ENCODE measurements around the gene SNCAIP. TPM values are rescaled to one million over a fixed set of nuclear protein-coding genes. Genes with fewer than 3 reads are reported as not detected.

Gene SNCAIP
- total RNA-seq, 1 experiment from 2014 or later = 0.16 TPM

GRCh38 chr5:122420537-122421236, 108.7 kb downstream of the SNCAIP start:
- H3K27me3 ChIP-seq (replicated peaks) = 0 out of 2 replicates have a peak, but pooled peaks cover 2% of the 10 kb centered on the region
- H3K9me3 ChIP-seq (replicated peaks) = no peaks in the 10 kb centered on the region
- no peaks in the 10 kb centered on the region for H3K36me3 ChIP-seq
- no peaks in the 10 kb centered on the region for H3K4me1 ChIP-seq (replicated peaks)
- DNase-seq (ENCODE audit: low read depth in 1 of 2, low spot score in 2 of 2) = no peak
- H3K27ac ChIP-seq = no peak overlapping the region
- H3K4me3 ChIP-seq = no peak overlapping the region

DNA sequence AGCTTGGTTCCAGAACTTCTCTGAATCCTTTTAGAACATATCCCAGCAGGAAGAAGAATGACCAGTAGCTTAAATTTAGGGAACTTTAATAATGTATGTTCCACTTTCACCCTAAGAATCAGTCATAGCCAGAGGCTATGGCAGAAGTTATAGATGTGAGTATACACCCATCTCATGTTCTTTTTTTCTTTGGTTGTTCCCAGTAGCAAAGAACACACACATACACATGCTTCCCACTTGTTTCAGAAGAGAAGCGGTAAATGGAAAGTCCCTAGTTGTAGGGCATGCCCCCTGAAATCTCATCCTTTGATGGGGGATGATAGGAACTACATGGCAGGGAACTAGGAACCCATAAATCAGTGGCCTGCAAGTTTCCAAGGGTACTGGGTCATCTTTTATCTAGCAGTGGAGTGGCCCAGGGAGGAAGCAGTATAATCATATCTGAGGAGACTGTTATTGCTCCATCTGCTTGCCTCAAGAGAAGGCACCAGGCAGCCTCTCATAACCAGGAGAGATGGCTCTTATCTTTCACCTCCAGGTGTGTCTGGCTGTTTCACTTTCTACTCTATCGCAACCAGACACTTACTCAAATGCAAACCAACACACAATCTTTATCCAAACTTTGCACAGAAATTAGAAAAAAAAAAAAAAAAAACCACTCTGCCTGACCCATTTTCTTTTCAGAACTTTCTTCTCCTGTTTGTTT, 109.5 kb downstream of the SNCAIP start:
- DNase-seq (ENCODE audit: low read depth in 1 of 2, low spot score in 2 of 2) = no peak
- Histone ChIP-seq H3K4me1 (replicated peaks) (no peaks in the 10 kb centered on the region), H3K27ac (no peak overlapping the region), H3K9me3 (replicated peaks) (no peaks in the 10 kb centered on the region), H3K36me3 (no peaks in the 10 kb centered on the region), H3K27me3 (replicated peaks) (0 out of 2 replicates have a peak, but pooled peaks cover 2% of the 10 kb centered on the region), H3K4me3 (no peak overlapping the region)

GRCh38 chr5:122423221-122423620, 111.2 kb downstream of the SNCAIP start:
- no peak overlapping the region for H3K27ac ChIP-seq
- H3K4me3 ChIP-seq = no peak overlapping the region
- H3K27me3 ChIP-seq (replicated peaks) = no peaks in the 10 kb centered on the region
- no peaks in the 10 kb centered on the region for H3K4me1 ChIP-seq (replicated peaks)
- DNase-seq (ENCODE audit: low read depth in 1 of 2, low spot score in 2 of 2) = no peak
- H3K36me3 ChIP-seq = no peaks in the 10 kb centered on the region
- H3K9me3 ChIP-seq (replicated peaks) = no peaks in the 10 kb centered on the region

DNA sequence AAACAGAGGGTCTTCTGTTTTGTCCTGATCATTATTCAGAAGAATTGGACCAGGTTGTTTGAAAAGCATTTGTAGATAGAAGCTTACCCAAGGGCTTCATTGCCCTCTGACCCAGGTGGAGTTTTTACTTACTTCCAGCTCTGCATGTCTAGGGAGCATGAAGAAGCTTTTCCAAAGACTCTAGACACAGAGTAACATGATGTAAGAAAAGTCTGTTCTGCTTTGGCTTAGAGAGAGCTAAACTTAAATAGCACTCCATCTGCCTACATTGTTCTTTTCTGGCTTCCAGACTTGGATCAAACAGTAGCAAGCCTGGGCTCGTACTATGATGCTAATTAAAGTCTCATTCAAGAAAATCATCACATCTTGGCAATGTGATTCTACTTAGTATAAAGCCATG, 112.1 kb downstream of the SNCAIP start:
- Histone ChIP-seq H3K27ac (no peak overlapping the region), H3K27me3 (replicated peaks) (no peaks in the 10 kb centered on the region), H3K4me3 (no peak overlapping the region), H3K36me3 (no peaks in the 10 kb centered on the region), H3K4me1 (replicated peaks) (no peaks in the 10 kb centered on the region), H3K9me3 (replicated peaks) (no peaks in the 10 kb centered on the region)
- no peak for DNase-seq (ENCODE audit: low read depth in 1 of 2, low spot score in 2 of 2)

DNA sequence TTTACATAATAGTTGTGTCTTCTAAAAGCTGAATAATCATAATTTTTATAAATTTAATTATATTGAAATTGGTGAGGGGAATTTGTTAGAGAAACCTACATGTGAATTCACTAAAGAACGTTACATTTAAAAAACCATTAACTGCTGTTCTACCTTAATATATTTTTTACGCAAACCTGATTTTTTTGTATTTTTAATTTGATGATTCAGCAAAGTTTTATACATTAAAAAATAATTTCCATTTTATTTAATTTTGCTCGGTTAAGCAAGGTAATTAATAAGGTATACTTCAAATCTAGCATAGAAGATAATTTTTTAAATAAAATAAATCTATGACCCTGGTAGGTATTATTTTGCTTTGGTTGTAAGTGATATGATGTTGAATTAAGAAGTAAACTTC, 114.3 kb downstream of the SNCAIP start:
- no peaks in the 10 kb centered on the region for H3K27me3 ChIP-seq (replicated peaks)
- no peak overlapping the region for H3K27ac ChIP-seq
- H3K9me3 ChIP-seq (replicated peaks) = no peaks in the 10 kb centered on the region
- no peak for DNase-seq (ENCODE audit: low read depth in 1 of 2, low spot score in 2 of 2)
- H3K4me1 ChIP-seq (replicated peaks) = no peaks in the 10 kb centered on the region
- no peak overlapping the region for H3K4me3 ChIP-seq
- H3K36me3 ChIP-seq = no peaks in the 10 kb centered on the region

GRCh38 chr5:122427621-122428020, 115.6 kb downstream of the SNCAIP start:
- Histone ChIP-seq H3K27ac (no peak overlapping the region), H3K36me3 (no peaks in the 10 kb centered on the region), H3K4me3 (no peak overlapping the region), H3K27me3 (replicated peaks) (no peaks in the 10 kb centered on the region), H3K9me3 (replicated peaks) (no peaks in the 10 kb centered on the region), H3K4me1 (replicated peaks) (no peaks in the 10 kb centered on the region)
- no peak for DNase-seq (ENCODE audit: low read depth in 1 of 2, low spot score in 2 of 2)

DNA sequence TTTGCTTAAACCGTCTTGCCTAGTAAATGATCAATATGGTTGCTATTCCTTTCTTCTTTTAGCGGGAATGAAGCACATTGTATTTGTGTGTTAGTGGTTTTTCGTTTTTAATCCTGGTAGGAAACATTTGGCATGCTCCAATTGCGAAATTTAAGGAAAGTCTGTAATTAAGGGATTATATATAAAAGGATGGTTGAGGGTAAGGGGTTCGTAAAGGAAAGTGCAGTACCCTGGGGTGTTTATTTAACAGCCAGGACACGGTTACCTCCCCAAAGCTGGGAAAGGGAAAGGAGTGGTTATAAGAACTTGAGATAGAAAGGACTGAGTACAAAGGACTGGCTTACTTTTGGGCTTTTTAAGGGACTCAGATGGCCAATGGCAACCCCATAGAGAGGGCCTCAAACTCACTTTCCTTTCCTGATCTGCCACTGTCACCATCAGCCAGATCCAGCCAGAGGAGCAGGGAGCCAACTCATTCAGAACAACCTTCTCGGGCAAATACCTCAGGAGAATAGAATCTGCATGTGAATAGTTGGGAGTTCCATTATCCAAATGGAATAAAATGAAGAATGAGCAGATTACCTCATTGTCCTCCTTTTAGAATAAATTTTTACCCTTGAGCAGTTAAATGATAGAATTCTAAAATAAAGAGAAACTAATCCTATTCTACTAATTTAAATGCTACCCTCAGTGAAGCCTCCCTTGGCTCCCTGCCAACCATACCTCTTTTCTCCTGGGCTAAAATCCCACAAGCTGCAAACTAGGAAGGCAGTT, 117.7 kb downstream of the SNCAIP start:
- no peak for DNase-seq (ENCODE audit: low read depth in 1 of 2, low spot score in 2 of 2)
- Histone ChIP-seq H3K27me3 (replicated peaks) (no peaks in the 10 kb centered on the region), H3K4me3 (no peak overlapping the region), H3K27ac (no peak overlapping the region), H3K4me1 (replicated peaks) (no peaks in the 10 kb centered on the region), H3K36me3 (no peaks in the 10 kb centered on the region), H3K9me3 (replicated peaks) (no peaks in the 10 kb centered on the region)

- Histone ChIP-seq H3K36me3 (no peaks in the 10 kb centered on the region), H3K9me3 (replicated peaks) (no peaks in the 10 kb centered on the region), H3K4me3 (no peak overlapping the region), H3K4me1 (replicated peaks) (no peaks in the 10 kb centered on the region), H3K27ac (no peak overlapping the region), H3K27me3 (replicated peaks) (no peaks in the 10 kb centered on the region)
- DNase-seq (ENCODE audit: low read depth in 1 of 2, low spot score in 2 of 2) = no peak
These were observed 118.2 kb downstream of the SNCAIP start for GRCh38 chr5:122430319-122430586.

- Histone ChIP-seq H3K4me1 (replicated peaks) (no peaks in the 10 kb centered on the region), H3K27ac (no peak overlapping the region), H3K36me3 (no peaks in the 10 kb centered on the region), H3K9me3 (replicated peaks) (no peaks in the 10 kb centered on the region), H3K27me3 (replicated peaks) (no peaks in the 10 kb centered on the region), H3K4me3 (no peak overlapping the region)
- no peak for DNase-seq (ENCODE audit: low read depth in 1 of 2, low spot score in 2 of 2)
These were observed 119.3 kb downstream of the SNCAIP start for GRCh38 chr5:122431298-122431697.

DNA sequence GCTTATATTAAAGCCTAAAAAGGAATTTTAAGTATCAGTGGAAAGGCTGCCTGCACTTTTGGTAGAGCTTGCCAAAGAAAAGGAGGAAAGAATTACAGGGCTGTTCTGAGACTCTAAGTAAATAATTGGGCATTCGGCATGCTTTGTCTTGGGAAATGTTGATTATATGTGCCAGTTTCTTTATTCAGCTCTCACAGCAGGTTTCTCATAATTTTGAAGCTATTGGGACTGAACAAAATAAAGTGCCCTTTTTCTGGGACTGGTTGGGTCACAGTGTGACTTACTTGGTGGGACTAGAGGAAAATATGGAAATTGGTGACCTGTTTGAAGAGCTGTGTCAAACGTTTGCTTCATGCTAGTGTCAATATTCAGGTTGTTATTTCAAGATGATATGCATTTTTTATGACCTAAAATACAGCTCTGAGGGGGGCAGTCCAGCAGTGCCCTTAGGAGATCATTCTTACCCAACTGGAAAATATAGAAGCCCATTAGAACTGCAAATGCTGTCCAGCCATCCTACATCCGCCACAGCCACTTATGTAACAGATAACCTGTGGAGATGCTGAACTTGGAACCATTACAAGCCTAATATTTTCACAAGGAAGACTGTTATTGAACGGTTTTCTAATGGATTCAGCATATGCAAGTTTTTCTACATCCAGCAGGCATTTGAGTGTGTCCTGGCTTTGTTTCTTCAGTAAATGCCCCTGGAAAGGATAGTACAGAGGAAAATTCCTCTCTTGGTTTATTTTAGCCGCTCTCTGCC, 122.4 kb downstream of the SNCAIP start:
- Histone ChIP-seq H3K27me3 (replicated peaks) (0 out of 2 replicates have a peak, but pooled peaks cover 4% of the 10 kb centered on the region), H3K27ac (no peak overlapping the region), H3K9me3 (replicated peaks) (no peaks in the 10 kb centered on the region), H3K4me1 (replicated peaks) (no peaks in the 10 kb centered on the region), H3K4me3 (no peak overlapping the region), H3K36me3 (no peaks in the 10 kb centered on the region)
- DNase-seq (ENCODE audit: low read depth in 1 of 2, low spot score in 2 of 2) = no peak

DNA sequence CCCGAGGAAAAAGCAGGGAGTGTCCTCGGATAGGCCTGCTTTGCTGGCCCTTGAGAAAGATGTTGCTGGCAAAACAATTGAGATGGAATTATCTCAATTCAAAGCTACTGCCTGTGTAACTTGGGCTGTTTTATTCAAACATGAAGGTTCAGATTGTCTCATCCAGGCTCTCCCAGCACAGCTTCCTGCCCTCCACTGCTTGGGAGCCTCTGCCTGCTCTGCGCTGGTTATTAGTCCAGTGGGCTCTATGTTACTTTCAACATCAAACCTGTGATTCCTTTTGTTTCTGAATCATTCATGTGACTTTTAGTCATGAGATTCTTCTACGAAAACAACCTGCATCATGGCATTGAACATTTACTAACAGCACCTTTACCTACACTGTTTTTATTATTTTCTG, 123.2 kb downstream of the SNCAIP start:
- H3K4me3 ChIP-seq = no peak overlapping the region
- no peaks in the 10 kb centered on the region for H3K9me3 ChIP-seq (replicated peaks)
- no peaks in the 10 kb centered on the region for H3K36me3 ChIP-seq
- 0 out of 2 replicates have a peak, but pooled peaks cover 4% of the 10 kb centered on the region for H3K27me3 ChIP-seq (replicated peaks)
- no peak for DNase-seq (ENCODE audit: low read depth in 1 of 2, low spot score in 2 of 2)
- H3K27ac ChIP-seq = no peak overlapping the region
- no peaks in the 10 kb centered on the region for H3K4me1 ChIP-seq (replicated peaks)

GRCh38 chr5:122435761-122436160, 123.7 kb downstream of the SNCAIP start:
- H3K9me3 ChIP-seq (replicated peaks) = no peaks in the 10 kb centered on the region
- 0 out of 2 replicates have a peak, but pooled peaks cover 4% of the 10 kb centered on the region for H3K27me3 ChIP-seq (replicated peaks)
- H3K36me3 ChIP-seq = no peaks in the 10 kb centered on the region
- no peaks in the 10 kb centered on the region for H3K4me1 ChIP-seq (replicated peaks)
- H3K27ac ChIP-seq = no peak overlapping the region
- DNase-seq (ENCODE audit: low read depth in 1 of 2, low spot score in 2 of 2) = no peak
- H3K4me3 ChIP-seq = no peak overlapping the region

DNA sequence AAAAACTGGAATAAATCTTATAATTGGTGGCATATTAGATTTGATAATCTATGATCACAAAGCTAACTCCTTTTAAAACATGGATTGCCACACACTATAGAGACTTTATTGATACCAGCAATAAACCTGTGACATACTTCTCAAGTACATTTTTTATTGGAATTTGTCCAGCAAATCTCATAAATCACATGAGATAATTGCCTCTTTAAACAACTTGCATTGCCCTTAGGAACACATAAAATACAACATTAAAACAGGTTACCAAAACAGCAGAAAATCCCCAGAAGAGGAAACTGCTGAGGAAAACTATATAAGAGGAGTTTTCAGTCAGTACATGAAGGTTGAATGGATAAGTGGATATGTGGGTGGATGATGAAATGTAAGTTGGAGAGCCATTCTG, 124.6 kb downstream of the SNCAIP start:
- no peak for DNase-seq (ENCODE audit: low read depth in 1 of 2, low spot score in 2 of 2)
- no peak overlapping the region for H3K27ac ChIP-seq

More for the DNA sequence above, 124.6 kb downstream of the SNCAIP start:
- Histone ChIP-seq H3K4me1 (replicated peaks) (no peaks in the 10 kb centered on the region), H3K36me3 (no peaks in the 10 kb centered on the region), H3K27me3 (replicated peaks) (0 out of 2 replicates have a peak, but pooled peaks cover 4% of the 10 kb centered on the region), H3K9me3 (replicated peaks) (no peaks in the 10 kb centered on the region), H3K4me3 (no peak overlapping the region)
